ENCODE data around the gene MATN3. TPM values are rescaled to one million over a fixed set of nuclear protein-coding genes. Genes with fewer than 3 reads are reported as not detected.

The MATN3 gene
- polyA plus RNA-seq, 4 donors: 3.1 to 16.7 (median 3.7) TPM

DNA sequence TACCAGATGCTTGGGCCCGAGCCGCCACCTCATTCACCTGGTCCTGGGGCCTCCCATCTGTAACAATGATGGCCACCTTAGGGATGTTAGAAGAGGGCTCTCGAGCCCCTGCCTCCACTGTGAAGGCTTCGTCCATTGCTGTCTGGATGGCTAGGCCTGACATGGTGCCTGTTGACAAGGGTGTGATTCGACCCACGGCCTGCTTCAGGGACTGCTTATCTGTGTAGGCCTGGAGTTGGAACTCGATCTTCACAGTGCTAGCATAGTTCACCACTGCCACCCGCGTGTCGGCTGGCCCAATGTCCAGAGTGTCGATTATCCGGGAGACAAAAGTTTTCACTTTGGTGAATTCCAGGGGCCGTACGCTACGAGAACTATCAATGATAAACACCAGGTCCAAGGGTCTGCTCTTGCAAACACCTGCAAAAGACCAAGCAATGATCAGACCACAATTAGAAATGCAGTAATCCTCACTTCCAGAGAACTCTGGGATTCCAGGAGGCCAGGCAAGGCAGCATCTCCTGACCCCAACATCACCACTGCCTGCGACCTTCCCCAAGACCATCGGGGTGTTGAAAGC is 6.5 kb downstream of the MATN3 start:
- DNase-seq (ENCODE audit: low read depth in 4 of 4, low spot score in 3 of 4): no peak

DNA sequence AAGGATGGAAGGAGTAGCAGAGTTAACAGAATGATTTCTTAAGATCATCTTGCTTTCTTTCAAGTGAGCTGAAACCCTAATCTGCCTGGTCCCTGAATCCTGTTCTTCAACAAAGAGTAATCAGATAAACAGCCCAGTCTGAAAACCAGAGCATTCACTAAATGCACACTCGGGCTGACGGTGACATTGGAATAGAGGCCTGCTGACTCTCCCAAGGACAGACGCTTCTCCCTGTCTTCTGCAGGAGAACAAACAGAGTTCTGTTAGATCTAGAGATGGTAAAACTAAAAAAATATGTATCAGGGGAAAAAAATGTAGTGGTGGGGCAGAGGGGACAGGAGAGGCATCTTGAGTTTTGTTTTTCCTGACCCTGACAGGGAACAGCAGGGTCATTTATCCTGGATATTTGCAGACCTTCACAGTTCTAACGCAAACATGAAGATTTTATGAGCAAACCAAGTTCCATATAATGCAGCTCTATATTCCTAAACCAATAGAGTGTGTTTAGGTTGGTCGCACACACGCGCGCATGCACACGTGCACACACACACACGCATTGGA is 7.3 kb downstream of the MATN3 start:
- DNase-seq (ENCODE audit: low read depth in 4 of 4, low spot score in 3 of 4): no peak

DNA sequence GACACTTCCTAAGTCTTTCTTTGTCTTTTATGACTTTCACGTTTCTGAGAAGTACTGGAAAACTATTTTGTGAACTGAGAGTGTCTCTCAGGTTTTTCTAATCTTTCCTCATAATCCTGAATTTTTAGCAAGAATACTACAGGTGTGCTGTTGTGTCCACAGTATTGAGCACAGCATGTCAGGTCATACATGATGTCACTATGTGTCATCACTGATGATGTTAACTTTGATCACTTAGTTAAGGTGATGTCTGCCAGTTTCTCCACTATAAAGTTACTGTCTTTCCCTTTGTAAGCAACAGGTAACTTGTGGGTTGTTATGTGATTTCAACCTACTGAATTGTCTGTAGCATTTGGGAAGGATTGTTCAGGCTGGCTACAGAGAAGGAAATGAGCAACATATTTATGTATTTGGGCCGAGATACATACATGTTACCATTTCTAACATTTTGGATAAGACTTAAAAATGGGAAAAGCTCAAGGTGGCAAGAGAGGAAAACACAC is 11.1 kb downstream of the MATN3 start:
- no peak for DNase-seq (ENCODE audit: low read depth in 4 of 4, low spot score in 3 of 4)

DNA sequence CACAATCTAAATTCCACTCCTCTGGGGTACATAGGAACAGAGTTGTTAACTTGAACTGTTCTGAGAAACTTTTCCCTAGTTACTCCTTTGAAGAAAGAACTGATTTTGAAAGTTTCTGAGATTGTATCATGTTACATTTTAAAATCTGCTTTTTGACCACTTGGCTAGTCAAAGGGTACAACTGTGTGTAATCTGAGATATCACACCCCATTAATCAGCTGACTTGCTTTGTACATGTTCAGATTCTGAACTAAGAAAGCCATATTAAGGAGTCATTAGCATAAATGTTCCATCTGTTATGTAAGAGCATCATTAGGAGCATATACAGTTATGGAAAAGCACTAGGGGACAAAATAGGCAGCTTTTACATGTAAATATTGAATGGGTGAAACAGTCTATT is 18.7 kb downstream of the MATN3 start:
- DNase-seq (ENCODE audit: low read depth in 4 of 4, low spot score in 3 of 4): no peak

DNA sequence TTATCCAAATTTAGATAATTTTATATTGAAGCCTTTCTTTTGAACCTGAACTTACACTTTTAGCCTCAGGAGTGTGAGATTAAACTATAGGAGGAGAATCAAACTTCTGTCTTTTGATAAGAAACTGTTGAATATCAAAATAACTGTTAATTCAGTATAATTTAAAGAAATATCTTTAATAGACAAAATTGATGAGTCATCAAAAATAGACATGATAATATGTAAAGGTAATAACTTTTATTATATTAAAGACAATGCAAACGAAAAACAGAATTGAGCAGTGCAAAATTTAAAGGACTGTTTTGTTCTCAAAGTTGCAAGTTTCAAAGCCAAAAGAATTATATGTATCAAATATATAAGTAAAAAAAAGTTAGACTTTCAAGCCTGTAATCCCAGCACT is 20.6 kb downstream of the MATN3 start:
- no peak for DNase-seq (ENCODE audit: low read depth in 4 of 4, low spot score in 3 of 4)

DNA sequence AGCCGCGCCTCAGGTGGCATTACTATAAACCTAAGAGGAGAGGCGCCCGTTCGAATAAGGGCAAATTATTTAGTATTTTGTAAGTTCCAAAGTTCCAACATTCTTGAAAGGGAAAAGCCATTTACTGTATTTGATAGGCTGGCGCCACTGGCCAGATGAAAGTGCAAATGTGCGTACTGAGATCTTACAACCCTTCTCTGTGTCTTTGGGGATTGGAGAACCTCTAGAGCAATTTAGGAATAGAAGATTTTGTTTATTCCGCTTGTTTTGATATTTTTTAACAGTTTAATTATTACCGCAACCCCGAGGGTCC is 22.1 kb downstream of the MATN3 start:
- no peak for DNase-seq (ENCODE audit: low read depth in 4 of 4, low spot score in 3 of 4)

DNA sequence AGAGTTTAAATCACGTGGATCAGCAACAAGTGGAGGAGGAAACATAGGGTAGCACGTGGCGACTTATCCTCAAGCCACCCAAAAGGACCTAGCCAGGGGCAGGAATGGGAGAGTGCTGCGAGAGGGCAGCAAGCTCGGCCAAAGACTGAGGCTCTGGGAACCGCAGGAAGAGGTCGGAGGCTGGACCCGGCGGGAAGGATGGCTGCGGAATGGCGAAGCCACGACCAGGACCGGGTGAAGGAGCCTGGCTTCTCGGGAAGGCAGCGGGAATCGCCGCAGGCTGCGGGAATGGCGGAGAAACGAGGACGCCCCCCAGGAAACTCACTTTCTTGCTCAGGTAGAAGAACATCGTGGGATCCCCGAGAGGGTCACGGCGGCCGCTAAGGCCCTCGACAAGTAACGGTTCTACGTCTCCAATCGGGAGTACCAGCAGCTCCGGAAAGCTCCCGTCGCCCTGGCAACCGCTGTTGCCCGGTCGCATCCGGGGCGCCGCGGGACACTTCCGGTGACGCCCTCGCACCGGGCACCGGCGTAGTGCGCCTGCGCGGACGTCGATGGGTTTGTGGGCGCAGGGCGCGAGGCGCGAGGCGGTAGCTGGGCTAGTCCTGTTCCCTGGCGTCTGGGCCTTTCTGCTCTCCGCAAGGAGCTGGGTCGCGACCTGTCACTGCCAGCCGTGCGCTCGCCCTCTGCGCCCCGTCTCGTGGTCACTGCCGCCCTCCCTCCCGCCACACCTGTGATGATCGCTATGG is 22.6 kb downstream of the MATN3 start, which contains the start of gene WDR35:
Gene WDR35, minus strand, starts transcription at position 439 of the 749 bp plus-strand sequence. Its CDS starts 90 bp downstream, at position 349.
- DNase-seq (ENCODE audit: low read depth in 4 of 4, low spot score in 3 of 4): peak; percentile 64 to 75 (median 70)

DNA sequence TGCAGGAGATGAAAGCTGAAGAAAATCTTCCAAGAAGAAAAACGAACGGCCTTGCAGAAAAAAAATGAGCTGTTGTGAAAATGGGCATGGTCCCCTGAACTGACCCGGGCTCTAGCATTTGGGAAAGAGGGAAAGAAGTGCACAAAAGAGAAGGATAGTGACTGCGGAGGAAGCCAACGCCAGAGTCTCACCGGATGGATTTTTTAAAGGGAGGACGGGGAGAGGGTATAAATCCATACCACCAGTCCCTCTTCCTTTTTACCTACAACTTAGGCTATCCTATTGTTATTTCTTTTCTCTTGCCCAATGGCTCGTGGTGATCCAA is 23.2 kb downstream of the MATN3 start:
- DNase-seq (ENCODE audit: low read depth in 4 of 4, low spot score in 3 of 4): no peak

DNA sequence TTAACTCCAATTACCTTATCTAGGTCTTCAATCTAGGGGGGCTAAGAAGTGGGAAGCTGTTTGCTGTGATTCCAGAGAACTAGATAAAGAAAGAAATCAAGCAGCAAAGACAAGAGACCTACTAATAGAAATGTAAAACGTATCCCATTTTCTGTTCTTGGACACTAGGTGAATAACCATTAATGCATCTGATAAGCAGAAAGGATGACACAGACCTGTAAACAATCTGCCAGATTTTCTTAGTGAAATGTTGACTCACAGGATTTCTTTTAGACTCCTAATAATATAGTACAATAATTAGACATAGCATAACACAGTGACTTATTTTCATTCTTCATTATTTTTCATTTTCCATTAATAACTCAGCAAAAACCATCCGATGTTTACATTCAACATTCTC is 23.9 kb downstream of the MATN3 start:
- no peak for DNase-seq (ENCODE audit: low read depth in 4 of 4, low spot score in 3 of 4)

DNA sequence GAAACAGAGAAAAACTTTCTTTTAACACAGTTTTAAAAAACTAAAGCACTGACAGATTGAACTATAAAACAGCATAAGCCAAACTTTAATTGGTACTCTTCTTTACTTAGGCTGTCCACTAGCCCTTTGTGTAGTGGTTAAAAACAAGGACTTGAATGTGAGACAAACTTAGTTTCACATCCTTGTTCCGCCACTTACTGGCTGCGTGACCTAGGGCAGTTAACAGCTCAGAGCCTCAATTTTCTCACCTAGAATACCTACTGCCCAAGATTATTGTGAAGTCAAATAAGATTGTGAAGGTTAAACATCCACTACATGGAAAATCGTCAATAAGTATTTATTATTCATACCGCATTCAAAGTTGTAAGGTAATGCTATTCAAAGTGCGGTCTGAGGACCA is 24.5 kb downstream of the MATN3 start:
- DNase-seq (ENCODE audit: low read depth in 4 of 4, low spot score in 3 of 4): no peak

DNA sequence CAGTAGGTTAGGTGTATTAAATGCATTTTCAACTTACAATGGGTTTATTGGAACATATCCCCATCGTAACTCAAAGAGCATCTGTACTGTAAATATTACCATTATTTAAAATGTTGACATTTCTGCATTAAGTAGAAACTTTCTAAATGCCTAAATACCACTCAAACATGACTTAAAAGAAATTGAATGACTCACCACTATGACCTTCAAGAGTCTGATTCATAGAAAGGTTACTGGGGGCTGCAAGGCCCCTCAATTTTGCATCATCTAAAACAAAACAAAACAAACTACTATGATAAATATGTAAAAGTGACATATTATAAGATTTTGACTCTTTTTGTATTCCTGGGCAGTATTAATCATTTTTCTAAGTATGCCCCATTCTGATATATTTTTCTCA is 30.2 kb downstream of the MATN3 start:
- no peak for DNase-seq (ENCODE audit: low read depth in 4 of 4, low spot score in 3 of 4)

DNA sequence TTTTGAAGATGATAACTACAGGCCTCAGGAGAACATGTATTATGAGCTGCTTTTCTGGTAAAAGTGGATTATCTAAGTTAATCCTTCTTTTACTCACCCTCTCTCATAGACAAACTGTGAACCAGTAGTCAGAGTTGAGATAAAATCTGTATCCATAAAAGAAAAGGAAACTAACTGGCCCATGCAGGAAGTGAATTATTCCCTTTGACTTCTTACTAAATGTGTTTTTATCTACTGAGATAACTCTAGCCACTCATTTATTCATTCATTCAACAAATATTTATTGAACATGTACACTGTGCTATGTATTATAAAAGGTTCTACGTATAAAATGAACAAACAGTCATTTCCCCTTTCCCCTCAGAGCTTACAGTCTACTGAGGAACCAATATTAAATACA is 32.5 kb downstream of the MATN3 start:
- no peak for DNase-seq (ENCODE audit: low read depth in 4 of 4, low spot score in 3 of 4)

DNA sequence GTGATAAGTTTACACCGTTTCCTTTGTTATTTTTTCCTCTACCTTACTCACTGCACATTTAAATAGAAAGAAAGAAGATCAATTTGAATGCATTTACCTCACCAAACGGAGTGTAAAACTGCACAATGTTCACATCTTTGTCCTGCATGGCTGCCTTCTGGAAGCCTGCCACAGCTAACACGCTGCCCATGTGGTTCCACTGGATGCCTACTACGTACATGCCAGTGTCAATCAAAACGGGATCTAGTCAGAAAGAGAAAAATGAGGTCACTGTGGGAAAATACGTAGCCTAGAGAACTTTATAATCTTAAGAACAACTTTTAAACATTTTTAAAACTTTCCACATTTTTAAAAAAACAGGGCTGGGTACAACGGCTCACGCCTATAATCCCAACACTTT is 39.0 kb downstream of the MATN3 start:
- no peak for DNase-seq (ENCODE audit: low read depth in 4 of 4, low spot score in 3 of 4)

DNA sequence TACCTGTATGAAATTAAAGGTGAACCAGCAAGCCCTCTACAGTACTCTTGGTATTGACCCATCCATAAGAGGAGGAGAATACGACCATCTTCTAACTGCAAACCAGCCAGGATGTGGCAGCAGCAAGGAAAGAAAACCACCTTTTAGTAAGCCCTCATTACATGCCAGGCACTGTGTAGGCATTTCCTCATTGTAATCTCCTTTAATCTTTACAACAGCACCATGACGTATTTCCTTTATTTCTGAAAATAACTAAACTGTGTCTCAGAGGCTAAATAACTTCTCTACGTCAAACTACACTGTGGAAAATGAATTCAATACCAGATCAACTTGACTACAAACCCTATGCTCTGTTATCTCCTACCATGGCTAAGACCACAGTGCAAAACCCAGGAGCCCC is 40.8 kb downstream of the MATN3 start:
- DNase-seq (ENCODE audit: low read depth in 4 of 4, low spot score in 3 of 4): no peak

DNA sequence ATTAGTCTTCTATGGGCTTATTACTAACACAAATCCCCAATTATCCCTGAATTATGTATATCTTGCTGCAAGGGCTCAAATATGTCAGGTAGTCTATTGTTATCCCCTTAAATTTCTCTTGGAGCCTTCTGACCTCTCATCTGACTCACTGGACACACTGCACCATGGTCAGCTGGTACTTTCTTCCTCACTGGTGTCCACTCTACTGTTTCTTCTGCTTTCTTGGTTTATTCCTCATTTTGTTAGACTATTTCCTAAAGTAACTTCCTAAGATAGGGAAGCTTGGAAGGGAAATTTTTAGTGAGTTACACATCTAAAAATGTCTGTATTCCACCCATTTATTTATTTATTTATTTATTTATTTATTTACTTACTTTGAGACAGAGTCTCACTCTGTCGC is 49.1 kb downstream of the MATN3 start:
- no peak for DNase-seq (ENCODE audit: low read depth in 4 of 4, low spot score in 3 of 4)

DNA sequence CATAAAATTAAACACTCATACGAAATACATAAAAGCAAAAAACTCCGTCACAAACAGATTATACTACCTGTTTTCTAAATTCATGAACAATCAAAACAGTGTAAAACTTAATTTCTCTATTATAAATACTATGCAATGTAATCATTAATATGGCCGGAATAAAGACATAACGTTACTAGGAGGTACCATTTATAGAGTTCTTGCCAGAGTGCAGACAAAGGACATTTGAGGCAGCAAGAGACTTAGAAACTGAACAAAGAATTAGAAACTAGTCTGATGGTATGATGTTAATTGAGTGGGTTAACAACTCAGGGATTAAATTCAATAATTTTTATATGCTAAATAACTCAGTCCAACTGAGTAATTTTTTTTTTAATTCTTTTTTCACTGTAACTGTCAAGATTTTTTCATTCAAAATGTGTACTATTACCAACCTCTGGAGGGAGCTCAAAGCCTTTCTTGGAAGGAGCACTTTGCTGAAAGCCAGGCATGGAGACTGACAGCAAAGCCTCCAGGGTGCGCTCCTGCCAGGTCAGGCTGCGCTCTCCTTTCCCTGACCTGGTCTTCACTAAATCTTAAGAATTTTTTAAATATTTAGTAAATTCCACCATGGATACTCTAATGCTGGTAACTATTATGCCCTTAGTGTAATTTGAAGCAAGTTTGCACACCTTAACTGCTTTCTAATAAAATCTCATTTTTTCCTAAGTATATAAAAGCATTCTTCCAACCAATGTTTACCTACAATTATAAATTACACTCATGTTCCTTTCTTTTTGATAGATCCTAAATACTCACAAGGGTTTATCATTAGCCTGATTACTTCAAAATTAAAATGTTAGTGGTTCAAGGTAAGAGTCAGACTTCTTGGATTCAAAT is 56.7 kb downstream of the MATN3 start:
- peak in 3 of 4 donors; percentile 25 to 52 (median 41) for DNase-seq (ENCODE audit: low read depth in 4 of 4, low spot score in 3 of 4)

DNA sequence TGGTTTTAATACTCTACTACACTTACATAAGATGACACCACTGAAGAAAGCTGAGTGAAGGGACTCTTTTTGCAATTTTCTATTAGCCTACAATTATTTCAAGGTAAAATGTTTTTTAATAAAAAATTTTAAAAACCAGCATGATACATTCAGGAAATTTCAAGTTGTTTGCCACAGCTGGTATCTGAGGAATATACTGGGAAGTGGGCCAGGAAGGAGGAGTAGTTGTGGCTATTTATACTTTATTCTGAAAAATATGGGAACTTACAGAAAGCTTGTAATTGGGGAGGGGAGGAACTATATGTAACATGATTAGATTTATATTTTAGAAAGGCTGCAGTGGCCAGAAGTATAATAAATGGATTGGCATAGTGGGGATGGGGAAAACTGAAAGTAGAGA is 63.4 kb downstream of the MATN3 start:
- no peak for DNase-seq (ENCODE audit: low read depth in 4 of 4, low spot score in 3 of 4)

DNA sequence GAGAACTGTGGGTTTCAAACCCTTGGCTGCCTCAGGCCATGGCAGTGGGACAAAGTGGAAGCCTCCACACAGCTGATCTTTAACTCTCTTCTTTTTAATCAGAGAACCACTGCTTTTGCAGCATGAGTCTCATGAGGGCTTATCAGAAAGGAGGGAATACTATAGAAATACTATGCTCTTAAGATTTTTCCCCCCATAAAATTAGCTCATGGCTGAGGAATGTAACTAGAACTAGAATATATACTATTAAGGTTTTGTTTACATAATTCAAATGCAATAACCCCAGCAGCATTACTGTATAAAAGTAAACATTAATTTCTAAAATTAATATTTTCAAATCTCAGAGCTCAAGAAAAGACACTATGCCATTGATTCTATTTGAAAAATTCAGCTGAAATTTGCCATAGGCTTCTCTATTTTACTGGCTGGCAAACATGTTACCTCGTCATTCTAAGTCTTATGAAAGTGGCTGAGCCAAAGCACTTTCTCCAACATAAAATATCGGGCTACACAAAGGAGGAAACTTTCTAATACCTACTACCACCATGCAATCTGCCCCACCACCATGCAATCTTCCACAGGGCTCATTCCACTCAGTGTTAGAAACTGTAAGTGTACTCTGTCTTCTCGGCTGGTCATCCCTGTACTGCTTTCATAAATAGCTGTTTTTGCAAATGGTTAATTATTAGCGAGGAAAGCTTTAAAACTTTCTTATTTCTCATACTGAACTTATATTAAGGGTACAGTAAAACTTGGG is 65.1 kb downstream of the MATN3 start:
- no peak for DNase-seq (ENCODE audit: low read depth in 4 of 4, low spot score in 3 of 4)

DNA sequence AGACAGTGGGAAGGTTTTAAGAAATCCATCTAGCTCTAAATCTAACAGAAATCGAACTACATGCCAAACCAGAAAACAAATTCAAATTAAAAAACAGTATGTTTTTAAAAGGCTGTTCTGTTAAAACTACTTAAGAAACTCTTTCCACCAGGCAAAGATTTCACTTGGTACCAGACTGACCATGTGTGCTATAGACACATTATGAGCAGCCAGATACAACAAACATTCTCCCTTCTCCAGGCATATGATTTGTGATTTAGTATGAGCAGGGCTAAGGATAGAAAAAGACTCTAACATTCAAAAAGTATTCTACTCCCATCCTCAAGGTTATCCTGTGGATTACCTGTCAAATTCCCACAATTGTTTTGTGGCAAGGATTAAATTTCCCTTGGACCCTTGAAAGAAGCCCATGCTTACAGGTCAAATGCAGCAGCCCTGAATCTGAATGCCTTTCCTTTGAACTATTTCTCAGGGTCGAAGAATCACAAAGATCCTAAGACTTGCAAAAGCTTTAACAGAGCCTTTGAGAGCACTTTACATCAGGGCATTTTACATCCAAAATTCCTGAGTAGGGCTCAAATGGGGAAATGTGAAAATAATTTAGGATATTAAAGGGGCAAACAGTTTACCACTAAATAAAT is 68.1 kb downstream of the MATN3 start:
- no peak for DNase-seq (ENCODE audit: low read depth in 4 of 4, low spot score in 3 of 4)

DNA sequence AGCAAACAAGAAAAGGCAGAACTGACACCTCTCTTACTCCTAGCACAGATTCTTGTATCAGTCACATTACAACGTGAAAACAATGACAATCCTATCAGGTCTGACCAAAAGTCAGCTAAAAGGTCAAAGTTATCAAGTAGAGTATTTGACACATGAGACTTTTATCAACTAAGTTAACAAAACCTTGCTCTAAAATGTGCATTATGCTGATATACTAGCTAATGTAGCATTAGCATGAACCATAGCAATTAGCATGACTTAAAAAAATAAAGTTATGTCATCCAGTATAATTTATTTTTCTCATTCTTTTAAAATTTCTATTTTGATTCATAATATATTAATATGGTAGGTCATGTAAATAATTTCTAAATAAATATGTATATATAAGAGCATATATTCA is 69.3 kb downstream of the MATN3 start:
- no peak for DNase-seq (ENCODE audit: low read depth in 4 of 4, low spot score in 3 of 4)
